ENCODE data around the gene LARP7.
"Not testable (repeated sequence)": the region's sequence is repeated elsewhere in the genome, so short reads cannot be mapped to it uniquely, and the experiment has no call there.

The LARP7 gene

GRCh38 chr4:112651641-112652040 is 14.7 kb downstream of the LARP7 start:
- DNase-seq: no peak

- no peak for DNase-seq
Observed at GRCh38 chr4:112652216-112652615, 15.3 kb downstream of the LARP7 start.

GRCh38 chr4:112655270-112655669 is 18.3 kb downstream of the LARP7 start:
- DNase-seq: no peak

- not testable (repeated sequence) for DNase-seq
Observed at GRCh38 chr4:112656115-112656514, 19.2 kb downstream of the LARP7 start.

- no peak for DNase-seq
Observed at GRCh38 chr4:112664611-112665010, 27.7 kb downstream of the LARP7 start.

- no peak for DNase-seq
Observed at GRCh38 chr4:112668131-112668530, 31.2 kb downstream of the LARP7 start.

- DNase-seq: no peak
Observed at GRCh38 chr4:112673076-112673475, 36.1 kb downstream of the LARP7 start.

GRCh38 chr4:112673686-112674085 is 36.7 kb downstream of the LARP7 start:
- no peak for DNase-seq

GRCh38 chr4:112674376-112674775 is 37.4 kb downstream of the LARP7 start:
- no peak for DNase-seq

GRCh38 chr4:112677519-112678091 is 40.7 kb downstream of the LARP7 start:
- DNase-seq: no peak

GRCh38 chr4:112680996-112681395 is 44.1 kb downstream of the LARP7 start:
- DNase-seq: no peak

- no peak for DNase-seq
Observed at GRCh38 chr4:112693507-112693906, 56.6 kb downstream of the LARP7 start.

- DNase-seq: no peak
Observed at GRCh38 chr4:112700679-112701078, 63.7 kb downstream of the LARP7 start.

- DNase-seq: no peak
Observed at GRCh38 chr4:112702892-112703291, 65.9 kb downstream of the LARP7 start.

GRCh38 chr4:112704322-112704721 is 67.4 kb downstream of the LARP7 start:
- DNase-seq: no peak

GRCh38 chr4:112704991-112705845 is 68.3 kb downstream of the LARP7 start:
- peak; percentile 35 for DNase-seq

GRCh38 chr4:112705891-112706839 is 69.2 kb downstream of the LARP7 start:
- DNase-seq: peak; percentile 25

GRCh38 chr4:112706840-112707207 is 69.9 kb downstream of the LARP7 start:
- DNase-seq: peak; percentile 25

Measured in NCI-H345 (cell line).